Endothelial cell of umbilical vein (primary cell): Measurements from ENCODE around the gene GFAP. TPM values are rescaled to one million over a fixed set of nuclear protein-coding genes. Genes with fewer than 3 reads are reported as not detected.

Experiments
- BruUV-seq: library from RNA; stranded (reverse); fragments of 400-500 nt; replicated peaks from 2 replicates; lab custom pipeline; 2021; lab: Mats Ljungman, UMichigan
- CTCF ChIA-PET: fragments of 300-600, 350-600 bp; sonication (Branson Sonifier 250); formaldehyde crosslinking; loops from one replicate; lab custom pipeline; 2021; ENCODE audit warnings: antibody characterized with exemption, inconsistent platforms; lab: Charles Lee
- POLR2A ChIA-PET: fragments of 300-600, 350-600 bp; sonication (Branson Sonifier 250); formaldehyde crosslinking; loops from one replicate; lab custom pipeline; 2021; ENCODE audit warnings: antibody characterized with exemption, inconsistent platforms; lab: Charles Lee
- DNase-seq: peaks from one replicate; pipeline ENCODE4 v3.0.0-alpha.2; 2011; ENCODE audit warnings: low read depth, low spot score
- FAIRE-seq: peaks from 2 replicates; lab custom pipeline; 2011; peaks lifted over from hg19 to GRCh38; lab: Jason Lieb, UNC
- H2AFZ ChIP-seq: 2 replicates; pipeline ENCODE4 v1.6.0; 2012; ENCODE audit warnings: low read depth, low read length, control low read depth, inconsistent platforms
- H3K27ac ChIP-seq: 2 replicates; pipeline ENCODE4 v1.5.1; 2011; ENCODE audit warnings: low read depth, mild to moderate bottlenecking, control low read depth, low read length, moderate library complexity; ENCODE audit not compliant: insufficient read depth
- H3K27me3 ChIP-seq, 2 experiments: 2 replicates each; pipeline versions ENCODE4 v1.6.0 to v1.6.1; 2011; ENCODE audit warnings: low read length in 2 of 2, mixed read lengths in 1 of 2; ENCODE audit not compliant: control insufficient read depth in 2 of 2, insufficient read depth in 2 of 2
- H3K36me3 ChIP-seq, 2 experiments: 2 replicates in 1 of 2; 3 replicates in 1 of 2; pipeline ENCODE4 v1.5.1; 2011; ENCODE audit warnings: low read length in 2 of 2, mild to moderate bottlenecking in 1 of 2, moderate library complexity in 1 of 2; ENCODE audit not compliant: control insufficient read depth in 2 of 2, insufficient read depth in 2 of 2; ENCODE audit errors: extremely low read depth in 1 of 2
- H3K4me1 ChIP-seq: 3 replicates; pipeline ENCODE4 v1.5.1; 2011; ENCODE audit warnings: mild to moderate bottlenecking, low read length; ENCODE audit not compliant: control insufficient read depth, insufficient read depth; ENCODE audit errors: extremely low read depth
- H3K4me2 ChIP-seq: 2 replicates; pipeline ENCODE4 v1.6.1; 2011; ENCODE audit warnings: low read length, control low read depth, mixed read lengths; ENCODE audit not compliant: insufficient read depth
- H3K4me3 ChIP-seq, 3 experiments: fragments of 200-600 bp in 1 of 3; sonication (generic), shearing (Covaris generic) in 1 of 3; replicated peaks in 1 of 3; 2 replicates each; pipeline ENCODE4 v1.5.1; 2011 to 2016; ENCODE audit warnings: control low read depth in 3 of 3, low read length in 3 of 3, mild to moderate bottlenecking in 2 of 3, inconsistent platforms in 1 of 3, low read depth in 1 of 3, moderate library complexity in 1 of 3; ENCODE audit not compliant: insufficient read depth in 1 of 3
- H3K79me2 ChIP-seq: 2 replicates; pipeline ENCODE4 v1.6.0; 2012; ENCODE audit warnings: low read length, inconsistent platforms; ENCODE audit not compliant: control insufficient read depth, insufficient read depth
- H3K9ac ChIP-seq: replicated peaks from 2 replicates; pipeline ENCODE3; 2011; ENCODE audit warnings: low read length, control low read depth; ENCODE audit not compliant: insufficient read depth; ENCODE audit errors: extremely low read depth
- H3K9me1 ChIP-seq: replicated peaks from 3 replicates; pipeline ENCODE4 v1.6.0; 2011; ENCODE audit warnings: mild to moderate bottlenecking, low read length; ENCODE audit not compliant: control insufficient read depth, insufficient read depth; ENCODE audit errors: extremely low read depth
- H3K9me3 ChIP-seq: replicated peaks from 2 replicates; pipeline ENCODE4 v1.5.1; 2012; ENCODE audit warnings: low read length, inconsistent platforms; ENCODE audit not compliant: control insufficient read depth, insufficient read depth
- H4K20me1 ChIP-seq: replicated peaks from 2 replicates; pipeline ENCODE3; 2011; ENCODE audit warnings: mild to moderate bottlenecking, low read length; ENCODE audit not compliant: control insufficient read depth, insufficient read depth; ENCODE audit errors: extremely low read depth
- CTCF ChIP-seq, 2 donors: IDR thresholded peaks; 1 replicate in 1 of 2; 2 replicates in 1 of 2; pipeline ENCODE4 v1.5.1; 2011; ENCODE audit warnings: low read length in 2 of 2, mild to moderate bottlenecking in 2 of 2, moderate library complexity in 2 of 2, control low read depth in 1 of 2, inconsistent platforms in 1 of 2, low read depth in 1 of 2; ENCODE audit not compliant: insufficient read depth in 1 of 2; ENCODE audit errors: extremely low read depth in 1 of 2
- EZH2 ChIP-seq: IDR thresholded peaks from 2 replicates; pipeline ENCODE4 v1.6.1; 2012; ENCODE audit warnings: borderline replicate concordance, low read depth, mild to moderate bottlenecking, moderate library complexity, low read length, inconsistent platforms; ENCODE audit not compliant: severe bottlenecking
- FOS ChIP-seq: IDR thresholded peaks from 2 replicates; pipeline ENCODE4 v1.6.1; 2011; ENCODE audit warnings: mild to moderate bottlenecking, low read length, moderate library complexity, borderline replicate concordance; ENCODE audit not compliant: insufficient read depth
- GATA2 ChIP-seq: IDR thresholded peaks from 2 replicates; pipeline ENCODE4 v1.7.0; 2011; ENCODE audit warnings: low read depth, mild to moderate bottlenecking, moderate library complexity, mixed read lengths, low read length; ENCODE audit not compliant: insufficient read length, insufficient read depth
- JUN ChIP-seq: IDR thresholded peaks from 2 replicates; pipeline ENCODE4 v1.6.1; 2011; ENCODE audit warnings: borderline replicate concordance, low read depth; ENCODE audit not compliant: insufficient read length, insufficient read depth
- MAX ChIP-seq: IDR thresholded peaks from 2 replicates; pipeline ENCODE4 v1.6.1; 2011; ENCODE audit not compliant: insufficient read depth, insufficient read length
- MYC ChIP-seq: IDR thresholded peaks from one replicate; pipeline ENCODE4 v1.6.1; 2011; ENCODE audit warnings: mild to moderate bottlenecking, low read depth, low read length
- POLR2A ChIP-seq: IDR thresholded peaks from 2 replicates; pipeline ENCODE4 v1.6.1; 2012; ENCODE audit warnings: low read depth, mild to moderate bottlenecking, control low read depth, low read length
- POLR2AphosphoS5 ChIP-seq: IDR thresholded peaks from 2 replicates; pipeline ENCODE4 v1.6.1; 2012; ENCODE audit warnings: low read depth, mild to moderate bottlenecking, control low read depth, low read length, moderate library complexity; ENCODE audit not compliant: insufficient read depth
- dilution Hi-C: fragments of 300-500 bp; cut with MboI; formaldehyde crosslinking; loops from one replicate; pipeline ENCODE4 v1.15.0; 2019; ENCODE audit warnings: low sequenced_read_pairs; ENCODE audit not compliant: extremely low pct_ligation_motif_present
- intact Hi-C: fragments of 100-400 bp; cut with micrococcal nuclease; formaldehyde crosslinking; loops from one replicate; pipeline ENCODE4 v1.10.0; 2022
- polyA plus RNA-seq, 4 experiments: library from polyadenylated mRNA; depleted of rRNA in 3 of 4; stranded (reverse) in 3 of 4; unstranded in 1 of 4; fragments of >200 nt; gene quantifications; 2 replicates each; pipeline versions ENCODE4 v1.2.1 to v1.2.3, GENCODE V29; 2011 to 2012; ENCODE audit warnings: missing spikeins in 1 of 4
- total RNA-seq: library from RNA; stranded (reverse); gene quantifications from 2 replicates; pipeline ENCODE4 v1.2.3, GENCODE V29; 2021

GFAP gene
- total and polyA plus RNA-seq, 2 donors (not counting 3 experiments of a cell fraction or from before 2014, with no cell fraction given), result 0.07 to 0.42 TPM

GRCh38 chr17:44880062-44880461 lies 35.2 kb downstream of the GFAP start:
- Histone ChIP-seq H3K79me2 (no peaks in the 10 kb centered on the region), H3K9me1 (no peaks in the 10 kb centered on the region), H3K36me3 (peaks cover 32 to 42% of the 10 kb centered on the region in 2 experiments), H3K4me2 (no peak overlapping the region), H3K27ac (no peak overlapping the region), H4K20me1 (no peaks in the 10 kb centered on the region), H3K9me3 (no peaks in the 10 kb centered on the region), H3K4me3 (no peak overlapping the region), H3K4me1 (no peaks in the 10 kb centered on the region), H3K9ac (no peak overlapping the region), H2AFZ (no peak overlapping the region), H3K27me3 (no peaks in the 10 kb centered on the region)
- dilution Hi-C loops, result no loop called here
- POLR2A ChIA-PET, result no interaction called here
- intact Hi-C loops, result no loop called here
- CTCF ChIA-PET, result interaction anchor here (1.1 to 9.3 kb wide), 6 partner anchors 10 to 256 kb away, joined by 4 to 295 read pairs (median 12); partner anchors contain the start of genes ACBD4 and ADAM11
- DNase-seq (no peak), FAIRE-seq (no peak)
- no TSS peak for BruUV-seq
- TF ChIP-seq EZH2 (no peak), POLR2A (no peak), JUN (no peak), MYC (no peak), CTCF (IDR thresholded peaks at IDR 0.05; ENCODE audit: extremely low read depth in 1 of 2, insufficient read depth in 1 of 2, low read depth in 1 of 2, low read length in 2 of 2) (no peak), FOS (no peak), POLR2AphosphoS5 (no peak), GATA2 (no peak), MAX (no peak)
